ENCODE measurements around the gene FUT8.

The FUT8 gene

DNA sequence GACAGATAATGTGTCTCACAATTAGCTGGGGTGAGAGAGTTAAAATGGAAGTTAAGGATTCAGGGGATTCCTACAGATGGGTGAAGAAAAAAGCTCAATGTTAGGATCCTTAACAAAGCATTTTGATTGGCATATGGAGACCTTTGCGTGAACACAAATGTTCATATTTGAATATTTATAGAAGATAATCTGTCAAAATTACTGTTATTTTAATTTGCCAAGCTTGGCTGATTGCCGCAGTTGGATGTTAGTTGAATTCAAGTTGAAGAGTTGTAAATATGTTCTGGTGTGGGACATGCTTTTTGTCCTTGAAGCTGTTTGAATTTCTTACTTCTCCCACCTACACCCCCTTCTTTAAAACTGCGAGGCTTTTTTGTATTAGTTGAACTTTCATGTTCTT is 91.2 kb downstream of the FUT8 start:
- no peak for ATAC-seq
- no peak for TF ChIP-seq ZNF565 (CRISPR knock-in tag; conservative IDR thresholded peaks at IDR 0.05; ENCODE audit: low read depth)
- TF ChIP-seq BACH2 (CRISPR knock-in tag; IDR thresholded peaks at IDR 0.05; ENCODE audit: borderline replicate concordance): no peak
- no peak for TF ChIP-seq ARNTL (CRISPR knock-in tag; IDR thresholded peaks at IDR 0.05; ENCODE audit: borderline replicate concordance, low read depth)
- no peak for TF ChIP-seq ZC3H10 (CRISPR knock-in tag; IDR thresholded peaks at IDR 0.05)
- no peak for TF ChIP-seq ZFP3 (CRISPR knock-in tag; IDR thresholded peaks at IDR 0.05)
- no peak for TF ChIP-seq ESRRG (CRISPR knock-in tag; IDR thresholded peaks at IDR 0.05)
- TF ChIP-seq ZFP30 (CRISPR knock-in tag; IDR thresholded peaks at IDR 0.05): no peak
- no peak for TF ChIP-seq TOX (CRISPR knock-in tag; IDR thresholded peaks at IDR 0.05; ENCODE audit: borderline replicate concordance)
- TF ChIP-seq RARB (CRISPR knock-in tag; IDR thresholded peaks at IDR 0.05): no peak
- TF ChIP-seq OSR1 (CRISPR knock-in tag; IDR thresholded peaks at IDR 0.05): no peak

DNA sequence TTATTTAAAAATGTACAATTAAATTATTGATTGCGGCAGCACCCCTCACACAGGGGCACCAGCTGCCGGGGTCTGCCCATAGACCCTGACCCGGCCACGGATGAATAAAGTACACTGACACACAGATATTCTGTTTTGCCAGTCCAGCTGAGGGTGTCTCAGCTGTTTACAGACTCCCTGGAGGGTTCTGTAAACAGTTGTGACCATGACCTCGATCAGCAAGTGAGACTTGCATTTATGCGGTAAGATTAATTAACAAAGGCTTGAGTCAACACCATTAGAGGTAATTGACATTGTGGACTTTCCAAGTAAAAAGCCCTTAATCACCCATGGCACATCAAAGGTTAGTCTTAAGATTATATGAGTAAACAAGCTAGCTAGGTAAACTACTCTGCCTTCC is 94.3 kb downstream of the FUT8 start:
- ATAC-seq: no peak
- TF ChIP-seq BACH2 (CRISPR knock-in tag; IDR thresholded peaks at IDR 0.05; ENCODE audit: borderline replicate concordance) (no peak), GLIS3 (CRISPR knock-in tag; IDR thresholded peaks at IDR 0.05) (no peak), ZFP3 (CRISPR knock-in tag; IDR thresholded peaks at IDR 0.05) (no peak), ZNF565 (CRISPR knock-in tag; conservative IDR thresholded peaks at IDR 0.05; ENCODE audit: low read depth) (no peak), ISL1 (CRISPR knock-in tag; IDR thresholded peaks at IDR 0.05) (no peak), OSR1 (CRISPR knock-in tag; IDR thresholded peaks at IDR 0.05) (no peak), POU6F1 (CRISPR knock-in tag; IDR thresholded peaks at IDR 0.05; ENCODE audit: borderline replicate concordance, low read depth) (no peak), ZC3H10 (CRISPR knock-in tag; IDR thresholded peaks at IDR 0.05) (no peak), TCF4 (CRISPR knock-in tag; IDR thresholded peaks at IDR 0.05; ENCODE audit: borderline replicate concordance) (no peak), ZNF70 (CRISPR knock-in tag; IDR thresholded peaks at IDR 0.05) (no peak), RARB (CRISPR knock-in tag; IDR thresholded peaks at IDR 0.05) (no peak)
- TF ChIP-seq, protein P1, sequence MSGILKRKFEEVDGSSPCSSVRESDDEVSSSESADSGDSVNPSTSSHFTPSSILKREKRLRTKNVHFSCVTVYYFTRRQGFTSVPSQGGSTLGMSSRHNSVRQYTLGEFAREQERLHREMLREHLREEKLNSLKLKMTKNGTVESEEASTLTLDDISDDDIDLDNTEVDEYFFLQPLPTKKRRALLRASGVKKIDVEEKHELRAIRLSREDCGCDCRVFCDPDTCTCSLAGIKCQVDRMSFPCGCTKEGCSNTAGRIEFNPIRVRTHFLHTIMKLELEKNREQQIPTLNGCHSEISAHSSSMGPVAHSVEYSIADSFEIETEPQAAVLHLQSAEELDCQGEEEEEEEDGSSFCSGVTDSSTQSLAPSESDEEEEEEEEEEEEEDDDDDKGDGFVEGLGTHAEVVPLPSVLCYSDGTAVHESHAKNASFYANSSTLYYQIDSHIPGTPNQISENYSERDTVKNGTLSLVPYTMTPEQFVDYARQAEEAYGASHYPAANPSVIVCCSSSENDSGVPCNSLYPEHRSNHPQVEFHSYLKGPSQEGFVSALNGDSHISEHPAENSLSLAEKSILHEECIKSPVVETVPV (CRISPR knock-in tag; IDR thresholded peaks at IDR 0.05): no peak

DNA sequence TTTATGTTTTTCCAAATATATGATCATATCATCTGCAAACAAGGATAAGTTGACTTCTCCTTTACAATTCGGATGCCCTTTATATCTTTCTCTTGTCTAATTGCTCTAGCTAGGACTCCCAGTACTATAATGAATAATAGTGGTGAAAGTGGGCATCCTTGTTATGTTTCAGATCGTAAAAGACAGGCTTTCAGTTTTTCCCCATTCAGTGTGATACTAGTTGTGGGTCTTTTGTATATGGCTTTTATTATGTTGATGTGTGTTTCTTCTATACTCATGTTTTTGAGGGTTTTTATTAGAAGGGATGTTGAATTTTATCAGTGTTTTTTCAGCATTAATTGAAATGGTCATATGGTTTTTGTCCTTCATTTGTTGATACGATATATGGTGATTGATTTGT is 97.3 kb downstream of the FUT8 start:
- TF ChIP-seq GLIS3 (CRISPR knock-in tag; IDR thresholded peaks at IDR 0.05) (no peak), OSR1 (CRISPR knock-in tag; IDR thresholded peaks at IDR 0.05) (no peak), POU6F1 (CRISPR knock-in tag; IDR thresholded peaks at IDR 0.05; ENCODE audit: borderline replicate concordance, low read depth) (no peak), RARB (CRISPR knock-in tag; IDR thresholded peaks at IDR 0.05) (no peak), PATZ1 (CRISPR knock-in tag; IDR thresholded peaks at IDR 0.05; ENCODE audit: borderline replicate concordance) (no peak), ZC3H10 (CRISPR knock-in tag; IDR thresholded peaks at IDR 0.05) (no peak), CSDC2 (CRISPR knock-in tag; IDR thresholded peaks at IDR 0.05) (no peak), ZNF70 (CRISPR knock-in tag; IDR thresholded peaks at IDR 0.05) (no peak), ZFP3 (CRISPR knock-in tag; IDR thresholded peaks at IDR 0.05) (no peak), BACH2 (CRISPR knock-in tag; IDR thresholded peaks at IDR 0.05; ENCODE audit: borderline replicate concordance) (no peak), ARNTL (CRISPR knock-in tag; IDR thresholded peaks at IDR 0.05; ENCODE audit: borderline replicate concordance, low read depth) (no peak), TOX (CRISPR knock-in tag; IDR thresholded peaks at IDR 0.05; ENCODE audit: borderline replicate concordance) (no peak), ZNF8 (CRISPR knock-in tag; IDR thresholded peaks at IDR 0.05) (no peak)
- TF ChIP-seq, protein P2, sequence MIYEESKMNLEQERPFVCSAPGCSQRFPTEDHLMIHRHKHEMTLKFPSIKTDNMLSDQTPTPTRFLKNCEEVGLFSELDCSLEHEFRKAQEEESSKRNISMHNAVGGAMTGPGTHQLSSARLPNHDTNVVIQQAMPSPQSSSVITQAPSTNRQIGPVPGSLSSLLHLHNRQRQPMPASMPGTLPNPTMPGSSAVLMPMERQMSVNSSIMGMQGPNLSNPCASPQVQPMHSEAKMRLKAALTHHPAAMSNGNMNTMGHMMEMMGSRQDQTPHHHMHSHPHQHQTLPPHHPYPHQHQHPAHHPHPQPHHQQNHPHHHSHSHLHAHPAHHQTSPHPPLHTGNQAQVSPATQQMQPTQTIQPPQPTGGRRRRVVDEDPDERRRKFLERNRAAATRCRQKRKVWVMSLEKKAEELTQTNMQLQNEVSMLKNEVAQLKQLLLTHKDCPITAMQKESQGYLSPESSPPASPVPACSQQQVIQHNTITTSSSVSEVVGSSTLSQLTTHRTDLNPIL (CRISPR knock-in tag; IDR thresholded peaks at IDR 0.05; ENCODE audit: low read depth): no peak
- TF ChIP-seq, protein P3, sequence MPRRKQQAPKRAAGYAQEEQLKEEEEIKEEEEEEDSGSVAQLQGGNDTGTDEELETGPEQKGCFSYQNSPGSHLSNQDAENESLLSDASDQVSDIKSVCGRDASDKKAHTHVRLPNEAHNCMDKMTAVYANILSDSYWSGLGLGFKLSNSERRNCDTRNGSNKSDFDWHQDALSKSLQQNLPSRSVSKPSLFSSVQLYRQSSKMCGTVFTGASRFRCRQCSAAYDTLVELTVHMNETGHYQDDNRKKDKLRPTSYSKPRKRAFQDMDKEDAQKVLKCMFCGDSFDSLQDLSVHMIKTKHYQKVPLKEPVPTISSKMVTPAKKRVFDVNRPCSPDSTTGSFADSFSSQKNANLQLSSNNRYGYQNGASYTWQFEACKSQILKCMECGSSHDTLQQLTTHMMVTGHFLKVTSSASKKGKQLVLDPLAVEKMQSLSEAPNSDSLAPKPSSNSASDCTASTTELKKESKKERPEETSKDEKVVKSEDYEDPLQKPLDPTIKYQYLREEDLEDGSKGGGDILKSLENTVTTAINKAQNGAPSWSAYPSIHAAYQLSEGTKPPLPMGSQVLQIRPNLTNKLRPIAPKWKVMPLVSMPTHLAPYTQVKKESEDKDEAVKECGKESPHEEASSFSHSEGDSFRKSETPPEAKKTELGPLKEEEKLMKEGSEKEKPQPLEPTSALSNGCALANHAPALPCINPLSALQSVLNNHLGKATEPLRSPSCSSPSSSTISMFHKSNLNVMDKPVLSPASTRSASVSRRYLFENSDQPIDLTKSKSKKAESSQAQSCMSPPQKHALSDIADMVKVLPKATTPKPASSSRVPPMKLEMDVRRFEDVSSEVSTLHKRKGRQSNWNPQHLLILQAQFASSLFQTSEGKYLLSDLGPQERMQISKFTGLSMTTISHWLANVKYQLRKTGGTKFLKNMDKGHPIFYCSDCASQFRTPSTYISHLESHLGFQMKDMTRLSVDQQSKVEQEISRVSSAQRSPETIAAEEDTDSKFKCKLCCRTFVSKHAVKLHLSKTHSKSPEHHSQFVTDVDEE (CRISPR knock-in tag; IDR thresholded peaks at IDR 0.05): no peak
- TF ChIP-seq, protein P1 (CRISPR knock-in tag; IDR thresholded peaks at IDR 0.05): no peak
- no peak for ATAC-seq
